Measurements from ENCODE around the gene MSI1.
"Not testable (repeated sequence)": the region's sequence is repeated elsewhere in the genome, so short reads cannot be mapped to it uniquely, and the experiment has no call there.

The MSI1 gene

GRCh38 chr12:120357104-120357503, 11.9 kb downstream of the MSI1 start:
- DNase-seq (ENCODE audit: low read depth, low spot score) = no peak

- DNase-seq (ENCODE audit: low read depth, low spot score) = peak; percentile 95
Measured at GRCh38 chr12:120356567-120357030, 12.4 kb downstream of the MSI1 start.

GRCh38 chr12:120353556-120354317, 15.2 kb downstream of the MSI1 start:
- no peak for DNase-seq (ENCODE audit: low read depth, low spot score)

- DNase-seq (ENCODE audit: low read depth, low spot score) = no peak
Measured at GRCh38 chr12:120353136-120353535, 15.8 kb downstream of the MSI1 start.

- DNase-seq (ENCODE audit: low read depth, low spot score) = no peak
Measured at GRCh38 chr12:120352117-120352516, 16.8 kb downstream of the MSI1 start.

GRCh38 chr12:120350576-120351350, 18.2 kb downstream of the MSI1 start:
- no peak for DNase-seq (ENCODE audit: low read depth, low spot score)

- DNase-seq (ENCODE audit: low read depth, low spot score) = no peak
Measured at GRCh38 chr12:120347766-120348165, 21.2 kb downstream of the MSI1 start.

- DNase-seq (ENCODE audit: low read depth, low spot score) = no peak
Measured at GRCh38 chr12:120346681-120347080, 22.3 kb downstream of the MSI1 start.

GRCh38 chr12:120346031-120346430, 22.9 kb downstream of the MSI1 start:
- DNase-seq (ENCODE audit: low read depth, low spot score) = no peak

- no peak for DNase-seq (ENCODE audit: low read depth, low spot score)
Measured at GRCh38 chr12:120343692-120344091, 25.3 kb downstream of the MSI1 start.

GRCh38 chr12:120343039-120343537, 25.9 kb downstream of the MSI1 start:
- no peak for DNase-seq (ENCODE audit: low read depth, low spot score)

- DNase-seq (ENCODE audit: low read depth, low spot score) = no peak
Measured at GRCh38 chr12:120342175-120343038, 26.6 kb downstream of the MSI1 start.

- no peak for DNase-seq (ENCODE audit: low read depth, low spot score)
Measured at GRCh38 chr12:120339256-120339655, 29.7 kb downstream of the MSI1 start.

- no peak for DNase-seq (ENCODE audit: low read depth, low spot score)
Measured at GRCh38 chr12:120337730-120338129, 31.2 kb downstream of the MSI1 start.

GRCh38 chr12:120336392-120336791, 32.6 kb downstream of the MSI1 start:
- not testable (repeated sequence) for DNase-seq (ENCODE audit: low read depth, low spot score)

- DNase-seq (ENCODE audit: low read depth, low spot score) = peak; percentile 77
Measured at GRCh38 chr12:120335447-120335846, 33.5 kb downstream of the MSI1 start.

- DNase-seq (ENCODE audit: low read depth, low spot score) = no peak
Measured at GRCh38 chr12:120332523-120332922, 36.4 kb downstream of the MSI1 start.

GRCh38 chr12:120332041-120332440, 36.9 kb downstream of the MSI1 start:
- no peak for DNase-seq (ENCODE audit: low read depth, low spot score)

- no peak for DNase-seq (ENCODE audit: low read depth, low spot score)
Measured at GRCh38 chr12:120331390-120331789, 37.6 kb downstream of the MSI1 start.

GRCh38 chr12:120328228-120328627, 40.7 kb downstream of the MSI1 start:
- DNase-seq (ENCODE audit: low read depth, low spot score) = no peak

GRCh38 chr12:120327593-120327992, 41.4 kb downstream of the MSI1 start, which contains the start of gene PLA2G1B:
PLA2G1B (minus strand) TSS chr12:120327779; CDS start chr12:120327753, 26 bp downstream.
- DNase-seq (ENCODE audit: low read depth, low spot score) = no peak

Measured in ELF-1 (cell line).